GM18526 (cell line): ENCODE data around the gene SLC30A10.

Source experiments
- POLR2A ChIP-seq: IDR thresholded peaks from 3 replicates; pipeline ENCODE4 v1.6.1; 2011; ENCODE audit not compliant: insufficient read length; ENCODE audit errors: extremely low read depth

Gene SLC30A10

DNA sequence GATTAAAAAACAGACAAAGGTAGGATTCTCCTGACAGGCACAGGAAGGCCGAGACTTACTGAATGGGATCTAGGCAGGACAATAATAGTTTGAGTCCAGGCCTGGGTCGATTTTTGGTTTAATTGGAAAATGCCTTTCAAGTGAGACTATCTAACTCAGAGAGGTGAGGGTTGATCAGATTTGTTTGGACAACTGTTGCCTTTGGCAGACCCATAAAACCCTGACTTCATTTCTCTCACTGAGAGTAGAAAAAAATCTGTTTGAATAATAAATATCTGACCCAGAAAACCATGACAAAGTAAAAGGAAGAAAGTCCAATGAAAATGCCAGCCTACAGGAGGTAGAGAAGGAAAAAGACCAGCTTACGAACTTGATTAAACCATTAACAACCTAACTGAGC lies 12.3 kb upstream of the SLC30A10 start:
- no peak for TF ChIP-seq POLR2A

DNA sequence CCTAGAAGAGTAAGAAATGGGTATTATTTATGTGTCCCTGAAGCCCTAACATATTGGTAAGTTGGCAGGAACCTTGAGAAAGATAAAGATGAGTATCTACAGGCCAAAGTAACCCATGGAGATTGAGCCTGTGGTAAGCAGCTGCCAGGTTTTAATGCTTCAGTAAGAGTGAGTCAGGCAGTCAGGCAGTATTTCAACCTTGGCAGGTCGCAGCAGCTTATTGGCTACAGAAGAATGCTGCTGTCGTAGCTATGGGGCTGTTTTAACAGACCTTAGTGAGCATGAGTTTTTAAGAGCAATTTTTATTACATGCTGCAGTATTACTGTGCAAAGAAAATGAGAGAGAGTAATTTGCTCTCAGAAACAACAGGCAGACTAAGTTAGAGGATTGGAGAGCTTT lies 10.3 kb upstream of the SLC30A10 start:
- no peak for TF ChIP-seq POLR2A

DNA sequence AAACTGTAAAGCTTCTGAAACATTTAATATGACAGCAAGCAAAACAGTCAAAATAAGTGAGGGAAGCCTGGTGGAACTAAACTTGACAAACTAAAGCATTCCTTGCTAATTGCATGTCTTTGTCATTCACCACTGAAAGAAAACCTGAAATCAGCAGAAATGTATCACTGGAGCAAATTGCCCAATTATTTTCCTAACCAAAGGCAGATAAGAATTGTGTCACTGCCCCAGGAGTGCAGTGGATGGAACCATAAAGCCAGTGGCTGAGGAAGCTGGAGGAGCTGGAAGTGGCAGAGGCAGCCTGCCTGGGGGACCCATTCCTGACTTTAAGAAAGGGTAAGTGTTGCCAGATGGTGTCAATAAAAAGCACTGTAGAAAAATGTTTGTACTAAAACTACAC lies 2.7 kb upstream of the SLC30A10 start:
- TF ChIP-seq POLR2A = no peak

DNA sequence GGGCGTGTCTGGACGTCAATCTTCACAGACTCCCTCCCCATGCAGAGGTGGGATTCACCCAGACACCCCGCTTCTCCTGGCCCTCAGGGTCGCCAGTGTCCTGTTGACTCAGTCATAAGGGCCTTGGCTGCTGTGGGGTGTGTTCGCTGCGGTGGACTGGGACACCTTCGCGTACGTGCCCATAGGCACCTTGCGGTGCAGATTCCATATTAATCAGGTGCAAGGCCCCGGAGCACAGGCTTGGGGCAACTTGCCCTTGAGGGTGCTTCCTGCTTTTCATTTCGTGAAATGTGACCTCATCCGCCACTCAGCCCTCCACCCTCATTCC lies 398 bp upstream of the SLC30A10 start:
- no peak for TF ChIP-seq POLR2A

DNA sequence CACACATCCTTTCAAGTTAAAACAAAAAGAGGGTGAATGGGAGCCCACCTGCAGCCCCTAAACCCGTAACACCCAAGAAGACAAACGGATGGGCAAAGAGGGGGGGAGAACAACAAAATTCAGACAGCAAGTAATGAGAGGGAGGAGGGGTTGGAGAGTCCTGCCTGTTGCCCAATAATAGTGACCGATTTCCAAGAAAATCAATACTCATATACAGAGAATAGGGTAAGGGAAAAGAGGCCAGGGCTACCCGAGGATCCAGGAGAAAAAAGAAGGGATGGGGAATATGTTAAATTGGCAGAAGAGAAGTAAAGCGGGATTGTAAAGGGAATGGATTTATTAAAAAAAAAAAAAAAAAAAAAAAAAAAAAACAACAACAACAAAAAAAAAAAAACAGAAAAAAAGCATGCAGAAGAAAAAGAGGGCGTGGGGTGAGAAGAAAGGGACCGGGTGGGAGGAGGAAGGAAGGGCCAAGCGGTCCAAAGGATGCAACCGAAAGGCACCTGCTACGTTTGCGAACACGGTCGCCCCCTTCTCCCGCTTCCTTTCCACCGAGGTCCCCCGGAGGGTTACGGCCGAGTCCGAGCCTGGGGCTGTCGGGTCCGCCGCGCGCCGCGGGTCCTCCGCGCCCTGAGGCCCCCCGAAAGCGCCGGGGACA lies 930 bp downstream of the SLC30A10 start:
- no peak for TF ChIP-seq POLR2A

DNA sequence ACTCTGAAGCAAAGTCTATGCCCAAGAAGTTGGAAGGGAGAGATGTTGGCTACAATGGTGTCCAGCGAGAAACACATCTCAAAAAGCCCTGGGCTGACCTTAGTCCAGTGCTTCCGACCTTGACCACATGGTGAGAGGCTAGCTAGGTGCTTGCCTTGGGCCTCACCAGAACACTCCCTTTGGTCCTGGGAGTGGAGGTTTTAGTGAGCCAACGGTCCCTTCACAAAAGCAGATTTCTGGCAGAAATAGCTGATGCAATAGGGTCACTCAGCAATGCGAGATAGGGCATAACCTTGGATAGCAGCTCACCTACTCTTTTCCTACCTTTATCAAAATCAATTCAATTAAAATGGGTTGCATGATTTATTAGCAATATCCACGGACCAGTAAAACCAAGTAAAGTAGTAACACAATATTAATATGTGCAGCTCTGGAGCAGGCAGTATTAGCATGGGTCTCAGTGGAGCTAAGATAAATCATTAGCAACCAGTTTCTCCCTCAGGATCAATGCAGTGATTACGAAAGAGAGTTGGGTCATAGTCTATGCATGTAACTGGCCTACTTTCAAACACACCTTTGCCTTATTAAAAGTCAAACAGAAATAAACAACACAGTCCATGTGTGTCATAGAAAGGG lies 1.9 kb downstream of the SLC30A10 start:
- TF ChIP-seq POLR2A = no peak

DNA sequence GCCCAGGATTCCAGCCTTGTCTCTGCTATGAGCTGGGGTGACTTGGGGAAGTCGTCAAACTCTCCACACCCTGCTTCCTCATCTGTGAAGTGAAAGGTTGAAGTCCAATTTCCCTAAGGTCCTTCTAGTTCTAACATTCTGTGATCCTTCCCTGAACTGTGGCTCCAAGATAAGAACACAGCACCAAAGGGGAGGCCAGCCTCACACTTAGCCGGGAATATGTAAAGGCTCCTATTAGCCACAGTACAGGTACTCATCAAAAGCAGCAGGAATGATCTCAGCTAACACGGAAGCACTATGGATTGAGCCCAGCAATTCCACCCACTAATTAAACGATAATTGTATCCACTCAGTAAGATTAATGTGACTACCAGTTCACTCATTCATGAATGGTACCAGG lies 4.0 kb downstream of the SLC30A10 start:
- no peak for TF ChIP-seq POLR2A

DNA sequence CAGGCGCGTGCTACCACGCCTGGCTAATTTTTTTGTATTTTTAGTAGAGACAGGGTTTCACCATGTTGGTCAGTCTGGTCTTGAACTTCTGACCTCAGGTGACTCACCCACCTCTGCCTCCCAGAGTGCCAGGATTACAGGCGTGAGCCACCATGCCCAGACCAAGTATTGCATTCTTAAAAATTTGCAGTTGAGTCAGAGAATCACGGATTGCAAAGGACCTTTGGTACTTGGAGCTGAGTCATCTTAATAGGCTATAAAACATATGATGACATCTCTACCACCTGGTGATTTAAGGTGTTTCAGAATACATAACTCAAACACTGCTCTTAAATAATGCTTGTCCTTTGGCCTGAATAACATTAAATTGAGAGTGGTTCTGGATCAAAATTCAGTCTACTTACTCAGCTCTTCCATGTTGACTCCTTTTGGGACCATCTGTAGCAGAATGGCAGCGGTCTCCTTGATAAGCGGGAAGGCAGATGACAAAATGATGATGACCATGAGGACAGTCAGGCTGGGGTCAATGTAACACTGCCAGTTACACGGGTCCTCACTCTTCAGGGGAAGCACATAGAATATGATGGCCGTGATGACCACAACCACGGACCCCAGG lies 10.4 kb downstream of the SLC30A10 start:
- no peak for TF ChIP-seq POLR2A

DNA sequence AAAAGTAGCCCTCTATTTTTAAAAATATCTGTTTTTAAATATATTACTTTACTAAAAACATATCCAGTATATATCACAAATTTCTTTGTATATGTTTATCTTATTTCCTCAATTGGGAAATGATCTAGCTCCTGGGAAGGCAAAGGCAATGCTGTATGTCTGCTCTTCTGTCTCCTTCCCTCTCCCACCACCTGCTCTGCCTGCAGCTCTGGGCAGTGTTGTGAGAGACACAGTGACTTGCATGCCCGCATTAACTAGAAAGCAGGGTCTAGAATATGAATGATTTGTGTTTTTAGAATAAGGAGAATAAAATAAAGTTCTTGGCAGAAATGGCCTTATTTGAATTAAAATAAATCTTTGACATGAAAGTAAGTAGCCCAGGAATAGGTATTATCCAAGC lies 11.1 kb downstream of the SLC30A10 start:
- no peak for TF ChIP-seq POLR2A

DNA sequence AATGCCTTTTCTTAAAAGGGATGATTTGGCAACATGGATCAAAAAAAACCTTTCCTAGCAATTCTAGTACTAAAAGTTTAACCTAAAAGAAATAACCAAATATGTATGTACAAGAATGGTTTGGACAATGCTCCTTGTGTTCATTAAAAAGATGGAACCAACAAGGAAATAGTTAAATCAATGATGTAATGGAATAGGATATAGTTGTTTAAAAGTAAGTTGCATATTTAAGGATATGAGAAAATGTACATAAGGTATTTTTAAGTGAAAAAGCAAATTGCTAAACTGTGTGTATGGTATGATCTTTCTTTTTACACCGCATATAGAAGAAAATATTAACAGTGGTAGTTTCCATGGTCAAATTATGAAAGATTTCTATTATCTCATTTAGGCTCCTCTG lies 12.1 kb downstream of the SLC30A10 start:
- no peak for TF ChIP-seq POLR2A

DNA sequence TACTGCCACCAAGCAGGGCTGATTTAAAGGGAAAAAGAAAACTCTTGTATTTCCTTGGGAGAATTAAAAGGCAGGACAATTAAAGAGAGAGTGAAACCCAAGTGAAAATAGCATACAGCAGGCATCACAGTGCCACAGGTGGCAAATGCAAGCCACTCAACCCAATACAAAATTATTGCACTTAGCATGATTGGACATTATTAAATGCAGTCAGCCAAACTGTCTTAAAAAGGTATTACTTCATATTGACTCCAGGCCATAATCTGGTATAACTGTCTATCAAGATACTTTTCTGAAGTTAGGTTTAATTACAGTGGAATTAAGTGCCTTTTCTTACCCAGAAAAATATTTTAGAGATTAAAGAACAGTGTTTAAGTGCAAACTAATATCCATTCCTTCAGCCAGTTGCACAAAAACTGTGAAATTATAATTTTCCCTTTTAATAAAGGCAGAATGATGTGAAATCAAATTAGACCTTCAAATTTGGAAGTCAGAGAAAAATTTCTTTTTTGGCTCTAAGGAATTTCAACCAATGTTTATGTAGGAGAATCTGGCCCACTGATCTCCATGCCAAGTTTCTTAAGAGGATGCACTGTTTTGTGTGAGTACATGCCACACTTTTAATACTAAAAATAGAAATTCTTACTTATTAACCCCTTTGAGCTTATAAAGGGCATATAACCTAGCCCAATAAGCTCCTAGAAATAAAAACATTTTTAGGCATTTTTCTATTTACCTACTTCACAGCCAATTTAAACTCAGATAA lies 15.2 kb downstream of the SLC30A10 start:
- TF ChIP-seq POLR2A = no peak

DNA sequence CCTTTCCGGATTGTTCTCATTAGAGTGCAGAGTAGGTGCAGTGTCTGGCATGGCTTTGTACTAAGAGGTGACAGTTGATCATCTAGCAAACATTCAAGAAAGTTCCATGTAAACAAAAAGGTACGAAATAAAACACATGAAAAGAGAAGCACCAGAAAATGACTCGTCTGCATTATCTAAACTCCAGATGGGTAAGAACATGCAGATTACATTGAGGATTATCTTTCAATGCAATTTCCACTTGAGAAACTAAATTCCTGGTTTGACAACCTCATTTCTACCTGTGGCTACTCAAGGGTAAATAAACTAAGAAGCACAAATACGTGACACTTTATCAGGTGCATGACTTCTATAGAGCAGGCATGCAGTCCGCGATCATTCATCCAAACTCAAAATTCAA lies 17.6 kb downstream of the SLC30A10 start:
- TF ChIP-seq POLR2A = no peak

DNA sequence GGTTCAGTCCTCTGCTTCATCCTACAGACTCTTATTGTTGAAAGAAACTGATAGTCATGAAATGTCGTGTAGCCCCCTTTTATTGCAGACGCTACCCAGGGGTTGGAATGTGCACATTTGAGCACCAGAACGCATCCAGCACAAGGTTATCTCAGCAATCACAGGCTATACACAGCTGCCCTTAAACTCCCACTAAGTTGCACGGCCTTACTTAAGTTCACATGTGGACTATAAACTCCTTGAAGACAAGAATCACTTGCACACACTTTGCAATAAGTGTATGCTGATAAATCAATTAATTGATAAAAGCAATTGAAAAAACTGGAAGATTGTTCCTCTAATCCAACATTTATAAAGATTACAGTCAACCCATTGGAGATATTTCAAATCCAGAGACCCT lies 18.9 kb downstream of the SLC30A10 start:
- TF ChIP-seq POLR2A = no peak

DNA sequence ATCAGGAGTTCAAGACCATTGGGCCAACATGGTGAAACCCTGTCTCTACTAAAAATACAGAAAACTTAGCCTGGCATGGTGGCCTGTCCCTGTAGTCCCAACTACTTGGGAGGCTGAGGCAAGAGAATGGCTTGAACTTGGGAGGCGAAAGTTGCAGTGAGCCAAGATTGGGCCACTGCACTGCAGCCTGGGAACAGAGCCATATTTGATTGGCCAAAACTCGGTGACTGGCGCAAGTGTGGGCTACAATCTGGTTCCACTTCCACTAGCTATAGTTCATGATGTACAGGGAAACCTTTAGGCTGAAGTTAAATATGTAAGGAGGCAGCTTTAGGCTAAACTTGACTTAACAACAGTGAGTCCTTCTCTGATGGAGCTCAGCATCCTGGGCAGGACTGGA lies 20.2 kb downstream of the SLC30A10 start:
- TF ChIP-seq POLR2A = no peak

DNA sequence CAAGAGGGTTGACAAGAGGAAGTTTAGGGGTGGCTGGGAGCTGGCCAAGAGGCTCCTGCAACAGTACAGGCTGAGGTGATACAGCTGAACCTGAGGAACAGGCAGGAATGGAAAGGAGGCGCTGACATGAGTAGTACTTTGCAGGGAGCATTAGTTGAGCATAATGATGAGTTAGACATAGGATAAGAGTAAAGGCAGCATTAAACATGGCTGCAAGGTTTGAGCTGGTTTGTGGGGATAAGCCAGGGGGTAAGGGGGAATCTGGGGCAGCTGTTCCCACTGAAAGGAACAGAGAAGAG lies 20.6 kb downstream of the SLC30A10 start:
- TF ChIP-seq POLR2A = no peak
